H4 (cell line): Measurements from ENCODE around the gene OR2G6. TPM values are rescaled to one million over a fixed set of nuclear protein-coding genes. Genes with fewer than 3 reads are reported as not detected.
"Not testable (repeated sequence)": the region's sequence is repeated elsewhere in the genome, so short reads cannot be mapped to it uniquely, and the experiment has no call there.

Source experiments
- DNase-seq: peaks from one replicate; pipeline ENCODE4 v3.0.0-alpha.2; 2015; ENCODE audit warnings: low spot score
- total RNA-seq: library from RNA; depleted of rRNA; stranded (reverse); fragments of >200 nt; shearing (Covaris generic); gene quantifications from 2 replicates; pipeline ENCODE4 v1.2.3, GENCODE V29; 2014; rRNA removed

Gene OR2G6
- not detected in 2 replicates for total RNA-seq

DNA sequence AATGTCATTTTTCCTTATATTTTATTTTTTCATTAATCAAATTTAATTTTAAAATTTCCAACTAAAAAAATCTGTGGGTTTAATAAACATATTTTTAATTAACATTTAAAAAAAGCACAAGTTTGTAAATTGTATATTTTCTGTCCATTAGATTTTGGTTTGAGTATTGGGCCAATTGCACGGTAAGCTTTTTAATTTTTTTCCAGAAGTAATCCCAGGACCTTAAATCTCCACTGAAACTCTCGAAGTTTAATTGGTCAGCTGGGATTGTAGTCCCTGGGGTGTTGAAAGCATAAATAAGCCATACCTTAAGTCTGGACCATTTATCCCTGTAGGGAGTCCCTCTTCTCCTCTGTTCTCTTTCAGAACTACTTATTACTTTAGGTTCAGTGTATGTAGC is at the start of gene OR2G6:
Gene OR2G6 (plus strand): TSS at position 301 of the 400 bp plus-strand sequence. CDS start 13,574 bp downstream, outside the sequence.
- not testable (repeated sequence) for DNase-seq

DNA sequence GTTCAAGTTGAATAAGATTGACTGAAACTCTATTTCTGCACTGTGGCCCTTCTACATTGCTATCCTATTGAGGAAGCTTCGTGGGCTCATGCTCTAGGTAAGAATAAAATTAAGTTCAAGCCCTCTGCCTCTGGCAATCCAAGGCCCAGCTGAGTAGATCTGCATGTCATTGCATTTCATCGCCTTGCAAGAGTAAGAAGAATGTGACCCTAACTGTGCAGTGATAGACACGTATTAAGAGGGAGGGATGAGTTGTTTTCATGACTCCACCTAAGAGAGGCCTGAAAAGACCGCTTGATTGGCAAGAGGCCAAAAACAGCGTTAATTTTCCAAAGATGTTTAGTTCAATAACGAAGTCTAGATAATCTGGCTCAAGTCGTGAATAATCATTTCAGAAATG is 48.8 kb upstream of the OR2G6 start:
- not testable (repeated sequence) for DNase-seq

DNA sequence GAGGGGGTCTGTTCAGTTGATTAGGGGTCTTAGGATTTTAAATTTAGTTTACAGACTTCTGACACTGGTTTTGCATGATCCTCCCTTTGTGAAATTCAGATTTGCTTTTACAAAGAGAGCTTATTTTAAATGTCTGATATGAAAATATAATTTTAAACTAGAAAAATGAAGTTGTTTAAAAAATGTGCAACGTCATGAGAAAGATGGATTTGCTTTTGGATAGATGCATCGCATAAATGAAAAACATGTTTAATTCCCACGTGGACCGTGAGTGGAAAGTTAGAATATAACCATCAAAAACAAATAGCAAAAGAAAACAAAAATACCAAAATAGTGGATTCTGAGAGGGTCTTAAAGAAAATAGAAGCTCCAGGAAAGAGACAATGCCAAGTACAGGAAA is 36.7 kb upstream of the OR2G6 start:
- no peak for DNase-seq

DNA sequence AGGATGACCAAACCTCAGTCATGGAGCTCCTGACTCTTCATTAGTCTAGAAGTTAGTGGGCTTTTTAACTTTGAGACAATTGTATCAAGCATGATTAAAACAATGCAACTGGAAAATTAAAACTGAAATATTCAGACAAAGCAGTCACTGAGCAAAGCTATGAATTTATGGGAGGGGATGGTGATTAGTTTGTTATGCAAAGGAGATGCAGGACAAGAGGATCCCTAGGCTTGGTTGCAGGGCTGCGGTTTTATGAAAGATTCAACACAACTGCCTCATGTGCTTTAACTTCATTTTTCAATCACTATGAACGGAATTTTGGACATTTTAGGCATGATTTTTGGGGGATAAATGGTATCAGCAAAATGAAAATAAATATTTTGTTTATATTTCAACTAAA is 35.8 kb upstream of the OR2G6 start:
- DNase-seq = not testable (repeated sequence)

DNA sequence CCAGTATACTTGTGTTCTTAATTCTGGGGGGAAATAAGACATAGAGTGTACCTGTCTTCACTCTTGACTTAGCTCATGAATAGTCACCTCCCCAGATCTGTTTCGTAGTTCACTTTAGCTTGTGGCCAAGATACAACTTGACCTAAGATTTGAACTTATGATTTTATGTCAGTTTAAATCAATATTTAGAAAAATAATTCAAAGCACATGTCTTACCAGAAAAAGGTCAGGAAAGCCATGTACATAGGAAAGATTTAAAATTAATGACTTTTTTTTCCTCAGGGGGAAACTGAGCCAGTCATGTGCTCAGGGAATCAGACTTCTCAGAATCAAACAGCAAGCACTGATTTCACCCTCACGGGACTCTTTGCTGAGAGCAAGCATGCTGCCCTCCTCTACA is 34.8 kb upstream of the OR2G6 start, which contains the start of gene OR2T3:
Gene OR2T3 (plus strand): TSS at position 301 of the 400 bp plus-strand sequence. CDS start 0 bp downstream, at position 301.
- not testable (repeated sequence) for DNase-seq

DNA sequence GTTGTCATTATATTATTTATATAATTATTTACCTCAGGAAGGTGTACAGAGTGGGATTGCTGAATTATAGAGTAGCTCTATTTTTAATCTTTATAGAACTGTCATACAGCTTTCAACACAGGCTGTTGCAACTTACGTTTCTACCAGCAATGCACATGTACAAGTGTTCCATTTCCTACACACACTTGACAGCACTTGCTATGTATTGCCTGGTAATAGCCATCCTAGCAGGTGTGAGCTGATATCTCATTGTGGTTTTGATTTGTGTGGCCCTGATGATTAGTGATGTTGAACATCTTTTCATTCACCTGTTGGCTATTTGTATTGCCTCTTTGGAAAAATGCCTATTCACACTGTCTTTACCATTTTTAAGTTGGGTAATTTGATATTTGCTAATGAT is 32.2 kb upstream of the OR2G6 start:
- DNase-seq = not testable (repeated sequence)

DNA sequence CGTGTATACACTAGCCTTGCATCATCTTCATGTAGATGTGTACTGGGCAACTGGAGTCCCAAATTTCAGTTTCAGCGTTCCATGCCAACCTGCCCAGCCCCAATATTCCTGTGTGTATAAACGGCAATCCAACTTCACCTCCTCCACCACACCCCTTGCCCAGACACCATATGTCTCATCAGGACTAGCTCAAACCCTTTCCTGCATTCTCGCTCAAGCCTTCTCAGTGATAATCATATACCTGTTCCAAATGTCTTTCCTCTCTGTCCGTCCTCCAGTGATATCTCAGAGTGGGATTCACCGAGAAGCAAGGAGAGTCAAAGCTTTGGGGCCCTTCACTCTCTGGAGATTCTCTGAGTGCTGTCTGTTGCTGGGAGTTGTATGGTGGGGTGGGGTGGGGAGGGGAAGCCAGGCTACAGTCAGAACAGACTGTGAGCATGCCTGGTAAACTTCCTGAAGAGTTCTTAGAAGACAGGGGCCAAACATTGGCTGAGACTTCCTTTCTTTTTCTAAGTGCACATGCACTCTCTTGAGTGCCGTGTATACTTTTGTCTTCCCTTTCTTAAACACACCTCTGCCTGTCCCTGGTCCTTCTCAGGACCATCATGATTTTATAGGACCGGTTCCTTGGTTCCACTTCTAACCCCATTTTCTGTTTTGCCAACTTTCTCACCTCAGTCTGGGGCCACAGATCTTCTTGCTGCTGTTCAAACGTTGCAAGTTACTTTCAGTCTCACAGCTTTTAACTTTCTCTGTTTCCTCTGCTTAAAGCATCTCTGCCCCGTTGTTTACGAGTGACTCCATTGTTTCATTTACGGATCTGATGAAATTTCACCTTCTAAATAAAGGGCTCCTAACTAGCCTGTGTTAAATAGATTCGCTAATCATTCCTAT is 25.9 kb upstream of the OR2G6 start:
- DNase-seq = not testable (repeated sequence)

DNA sequence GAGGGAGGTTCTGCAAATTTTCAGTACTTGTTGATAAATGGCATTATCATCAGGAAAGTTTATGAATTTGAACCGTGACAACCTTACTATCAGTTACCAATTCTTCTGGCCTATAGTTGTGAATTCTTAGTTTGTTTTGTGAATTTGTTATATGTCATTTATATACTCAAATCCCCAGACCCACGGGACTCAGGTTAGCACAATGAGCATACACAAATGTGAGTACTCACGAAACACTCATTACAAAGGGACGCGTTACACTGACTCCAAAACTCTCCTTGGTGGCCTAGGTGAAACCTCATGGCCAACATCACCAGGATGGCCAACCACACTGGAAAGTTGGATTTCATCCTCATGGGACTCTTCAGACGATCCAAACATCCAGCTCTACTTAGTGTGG is 19.6 kb upstream of the OR2G6 start, which contains the start of gene OR2T5:
Gene OR2T5 (plus strand): TSS at position 301 of the 400 bp plus-strand sequence. CDS start 0 bp downstream, at position 301.
- not testable (repeated sequence) for DNase-seq

DNA sequence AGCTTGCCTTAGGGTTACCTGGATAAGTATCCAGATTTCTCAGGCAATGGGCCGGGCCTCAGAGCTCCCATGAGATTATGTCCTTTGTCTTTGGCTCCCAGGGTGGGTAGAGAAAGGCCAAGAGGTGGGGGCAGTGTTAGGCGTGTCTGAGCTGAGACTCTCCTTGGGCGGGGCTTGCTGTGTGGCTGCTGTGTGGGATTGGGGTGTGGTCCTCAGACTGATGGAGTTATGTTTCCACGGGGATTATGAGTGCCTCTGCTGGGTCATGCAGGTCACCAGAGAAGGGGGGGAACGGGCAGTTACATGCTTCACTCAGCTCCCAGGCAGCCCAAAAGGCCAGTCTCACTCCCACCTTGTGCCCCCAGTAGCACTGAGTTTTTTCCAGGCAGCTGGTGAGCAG is 11.2 kb upstream of the OR2G6 start:
- DNase-seq = not testable (repeated sequence)

DNA sequence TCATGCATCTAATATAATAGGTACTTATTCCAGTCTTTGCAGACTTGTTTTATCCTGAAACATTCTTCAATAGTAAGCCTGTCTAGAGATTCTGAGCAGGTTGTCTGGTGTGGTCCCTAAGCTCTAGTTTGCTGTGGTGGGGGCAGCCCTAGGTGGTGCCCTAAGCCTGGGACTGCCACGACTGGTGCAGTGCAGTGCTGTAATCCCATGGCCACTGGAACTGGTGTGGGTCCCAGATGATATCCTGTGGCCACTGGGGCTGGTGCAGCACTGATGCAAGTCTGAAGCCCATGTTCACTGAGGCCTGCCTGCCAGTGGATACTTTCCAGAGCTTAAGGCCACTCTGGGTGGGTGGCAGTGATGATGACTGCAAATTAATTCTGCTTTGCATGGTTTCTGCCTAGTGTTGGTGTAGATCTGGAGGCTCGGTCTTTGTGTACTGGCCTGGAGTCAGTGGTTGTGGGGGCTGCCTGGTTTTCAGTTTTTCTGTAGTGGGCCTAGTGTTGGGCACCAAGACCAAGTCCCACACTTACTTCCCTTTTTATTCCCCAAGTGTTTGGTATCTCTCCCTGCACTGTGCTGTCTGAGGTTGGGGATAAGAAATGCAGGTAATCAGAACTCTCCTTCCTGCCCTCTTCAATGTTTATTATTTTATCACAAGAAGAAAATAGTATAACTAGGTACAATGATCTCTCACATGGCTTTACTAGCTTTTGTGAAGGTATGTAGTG is 7.4 kb upstream of the OR2G6 start:
- DNase-seq = not testable (repeated sequence)

DNA sequence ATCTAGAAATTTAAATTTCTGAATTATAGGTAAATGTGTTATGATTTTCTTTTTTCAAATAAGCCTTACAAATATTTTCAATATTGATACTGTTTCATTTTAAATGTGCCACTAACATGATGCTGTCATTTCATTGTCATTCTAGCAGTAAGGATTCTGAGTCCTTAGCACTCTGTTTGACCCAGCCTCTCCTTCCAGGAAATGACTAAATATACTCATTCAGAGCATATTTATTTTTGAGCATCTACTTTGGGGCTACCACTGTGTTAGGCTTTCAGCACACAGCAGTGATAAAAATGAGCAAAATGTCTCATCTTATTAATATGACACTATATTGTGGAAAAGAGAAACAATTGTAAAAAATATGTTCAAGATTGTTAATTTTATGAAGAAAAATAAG is 2.3 kb downstream of the OR2G6 start:
- not testable (repeated sequence) for DNase-seq

DNA sequence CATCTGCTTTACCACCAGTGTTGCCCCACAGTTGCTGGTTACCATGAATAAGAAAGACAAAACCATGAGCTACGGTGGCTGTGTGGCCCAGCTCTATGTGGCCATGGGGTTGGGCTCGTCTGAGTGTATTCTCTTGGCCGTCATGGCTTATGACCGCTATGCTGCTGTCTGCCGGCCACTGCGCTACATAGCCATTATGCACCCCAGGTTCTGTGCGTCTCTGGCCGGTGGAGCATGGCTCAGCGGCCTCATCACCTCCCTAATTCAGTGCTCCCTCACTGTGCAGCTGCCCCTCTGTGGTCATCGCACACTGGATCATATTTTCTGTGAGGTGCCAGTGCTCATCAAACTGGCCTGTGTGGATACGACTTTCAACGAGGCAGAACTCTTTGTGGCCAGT is 14.0 kb downstream of the OR2G6 start:
- no peak for DNase-seq

DNA sequence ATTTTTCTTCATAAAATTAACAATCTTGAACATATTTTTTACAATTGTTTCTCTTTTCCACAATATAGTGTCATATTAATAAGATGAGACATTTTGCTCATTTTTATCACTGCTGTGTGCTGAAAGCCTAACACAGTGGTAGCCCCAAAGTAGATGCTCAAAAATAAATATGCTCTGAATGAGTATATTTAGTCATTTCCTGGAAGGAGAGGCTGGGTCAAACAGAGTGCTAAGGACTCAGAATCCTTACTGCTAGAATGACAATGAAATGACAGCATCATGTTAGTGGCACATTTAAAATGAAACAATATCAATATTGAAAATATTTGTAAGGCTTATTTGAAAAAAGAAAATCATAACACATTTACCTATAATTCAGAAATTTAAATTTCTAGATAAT is 29.6 kb downstream of the OR2G6 start:
- not testable (repeated sequence) for DNase-seq

DNA sequence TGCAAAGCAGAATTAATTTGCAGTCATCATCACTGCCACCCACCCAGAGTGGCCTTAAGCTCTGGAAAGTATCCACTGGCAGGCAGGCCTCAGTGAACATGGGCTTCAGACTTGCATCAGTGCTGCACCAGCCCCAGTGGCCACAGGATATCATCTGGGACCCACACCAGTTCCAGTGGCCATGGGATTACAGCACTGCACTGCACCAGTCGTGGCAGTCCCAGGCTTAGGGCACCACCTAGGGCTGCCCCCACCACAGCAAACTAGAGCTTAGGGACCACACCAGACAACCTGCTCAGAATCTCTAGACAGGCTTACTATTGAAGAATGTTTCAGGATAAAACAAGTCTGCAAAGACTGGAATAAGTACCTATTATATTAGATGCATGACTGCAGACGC is 39.5 kb downstream of the OR2G6 start:
- DNase-seq = not testable (repeated sequence)

DNA sequence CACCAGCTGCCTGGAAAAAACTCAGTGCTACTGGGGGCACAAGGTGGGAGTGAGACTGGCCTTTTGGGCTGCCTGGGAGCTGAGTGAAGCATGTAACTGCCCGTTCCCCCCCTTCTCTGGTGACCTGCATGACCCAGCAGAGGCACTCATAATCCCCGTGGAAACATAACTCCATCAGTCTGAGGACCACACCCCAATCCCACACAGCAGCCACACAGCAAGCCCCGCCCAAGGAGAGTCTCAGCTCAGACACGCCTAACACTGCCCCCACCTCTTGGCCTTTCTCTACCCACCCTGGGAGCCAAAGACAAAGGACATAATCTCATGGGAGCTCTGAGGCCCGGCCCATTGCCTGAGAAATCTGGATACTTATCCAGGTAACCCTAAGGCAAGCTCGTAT is 43.2 kb downstream of the OR2G6 start:
- not testable (repeated sequence) for DNase-seq

DNA sequence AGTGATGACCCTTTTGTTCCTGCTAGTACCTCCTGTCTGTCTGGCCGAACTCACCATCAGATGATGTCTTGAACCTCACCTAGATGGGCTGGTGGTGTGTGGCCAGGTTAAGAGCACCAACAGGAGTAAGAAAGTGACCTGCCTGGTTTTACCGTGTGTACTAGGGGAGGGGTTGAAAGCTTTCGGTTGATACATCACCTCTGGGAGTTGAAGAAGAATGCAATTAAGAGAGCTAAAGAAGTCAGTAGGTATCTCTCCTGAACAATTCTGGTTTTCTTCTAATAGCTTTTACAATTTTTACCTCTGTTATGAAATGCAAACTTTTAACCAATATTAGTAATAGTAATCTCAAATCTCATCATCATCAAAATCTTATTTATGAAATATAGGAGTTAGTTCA is 54.8 kb downstream of the OR2G6 start, which contains the start of gene OR2T29:
Gene OR2T29 (minus strand): TSS at position 101 of the 400 bp plus-strand sequence. CDS start 3,281 bp downstream, outside the sequence.
- not testable (repeated sequence) for DNase-seq

DNA sequence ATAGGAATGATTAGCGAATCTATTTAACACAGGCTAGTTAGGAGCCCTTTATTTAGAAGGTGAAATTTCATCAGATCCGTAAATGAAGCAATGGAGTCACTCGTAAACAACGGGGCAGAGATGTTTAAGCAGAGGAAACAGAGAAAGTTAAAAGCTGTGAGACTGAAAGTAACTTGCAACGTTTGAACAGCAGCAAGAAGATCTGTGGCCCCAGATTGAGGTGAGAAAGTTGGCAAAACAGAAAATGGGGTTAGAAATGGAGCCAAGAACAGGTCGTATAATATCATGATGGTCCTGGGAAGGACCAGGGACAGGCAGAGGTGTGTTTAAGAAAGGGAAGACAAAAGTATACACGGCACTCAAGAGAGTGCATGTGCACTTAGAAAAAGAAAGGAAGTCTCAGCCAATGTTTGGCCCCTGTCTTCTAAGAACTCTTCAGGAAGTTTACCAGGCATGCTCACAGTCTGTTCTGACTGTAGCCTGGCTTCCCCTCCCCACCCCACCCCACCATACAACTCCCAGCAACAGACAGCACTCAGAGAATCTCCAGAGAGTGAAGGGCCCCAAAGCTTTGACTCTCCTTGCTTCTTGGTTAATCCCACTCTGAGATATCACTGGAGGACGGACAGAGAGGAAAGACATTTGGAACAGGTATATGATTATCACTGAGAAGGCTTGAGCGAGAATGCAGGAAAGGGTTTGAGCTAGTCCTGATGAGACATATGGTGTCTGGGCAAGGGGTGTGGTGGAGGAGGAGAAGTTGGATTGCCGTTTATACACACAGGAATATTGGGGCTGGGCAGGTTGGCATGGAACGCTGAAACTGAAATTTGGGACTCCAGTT is 57.9 kb downstream of the OR2G6 start:
- DNase-seq = not testable (repeated sequence)

DNA sequence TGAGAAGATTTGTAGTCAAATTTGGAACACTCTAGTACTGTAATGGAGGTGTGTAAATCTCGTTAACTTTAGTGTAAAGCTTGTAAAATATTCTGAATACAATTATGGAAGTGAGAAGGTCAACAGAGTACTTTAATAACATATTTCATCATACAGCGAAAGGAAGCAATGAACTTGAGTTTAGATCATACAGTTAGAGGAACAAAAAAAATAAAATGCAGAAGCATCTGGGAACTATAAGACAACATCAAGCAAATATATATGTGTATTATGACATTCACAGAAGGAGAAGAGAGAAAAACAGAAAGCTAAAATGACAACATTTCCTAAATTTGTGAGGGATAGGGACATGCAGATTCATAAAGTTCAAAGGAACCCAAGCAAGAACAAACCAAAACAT is 61.2 kb downstream of the OR2G6 start:
- DNase-seq = not testable (repeated sequence)

DNA sequence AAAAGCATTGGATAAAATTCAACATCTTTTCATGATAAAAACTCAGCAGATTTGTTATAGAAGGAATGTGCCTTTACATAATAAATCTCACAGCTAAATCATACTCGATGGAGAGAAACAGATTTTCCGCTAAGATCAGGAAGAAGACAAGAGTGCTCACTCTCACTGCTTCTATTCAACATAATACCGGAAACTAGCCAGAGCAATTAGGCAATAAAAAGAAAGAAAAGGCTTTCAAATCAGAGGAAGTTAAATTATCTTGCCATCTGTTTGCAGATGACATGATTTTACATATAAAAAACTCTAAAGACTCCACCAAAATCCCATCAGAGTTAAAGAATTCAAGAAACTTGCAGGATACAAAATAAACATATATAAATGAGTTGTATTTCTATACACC is 62.9 kb downstream of the OR2G6 start:
- DNase-seq = not testable (repeated sequence)

DNA sequence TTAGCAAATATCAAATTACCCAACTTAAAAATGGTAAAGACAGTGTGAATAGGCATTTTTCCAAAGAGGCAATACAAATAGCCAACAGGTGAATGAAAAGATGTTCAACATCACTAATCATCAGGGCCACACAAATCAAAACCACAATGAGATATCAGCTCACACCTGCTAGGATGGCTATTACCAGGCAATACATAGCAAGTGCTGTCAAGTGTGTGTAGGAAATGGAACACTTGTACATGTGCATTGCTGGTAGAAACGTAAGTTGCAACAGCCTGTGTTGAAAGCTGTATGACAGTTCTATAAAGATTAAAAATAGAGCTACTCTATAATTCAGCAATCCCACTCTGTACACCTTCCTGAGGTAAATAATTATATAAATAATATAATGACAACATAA is 64.2 kb downstream of the OR2G6 start:
- DNase-seq = not testable (repeated sequence)

DNA sequence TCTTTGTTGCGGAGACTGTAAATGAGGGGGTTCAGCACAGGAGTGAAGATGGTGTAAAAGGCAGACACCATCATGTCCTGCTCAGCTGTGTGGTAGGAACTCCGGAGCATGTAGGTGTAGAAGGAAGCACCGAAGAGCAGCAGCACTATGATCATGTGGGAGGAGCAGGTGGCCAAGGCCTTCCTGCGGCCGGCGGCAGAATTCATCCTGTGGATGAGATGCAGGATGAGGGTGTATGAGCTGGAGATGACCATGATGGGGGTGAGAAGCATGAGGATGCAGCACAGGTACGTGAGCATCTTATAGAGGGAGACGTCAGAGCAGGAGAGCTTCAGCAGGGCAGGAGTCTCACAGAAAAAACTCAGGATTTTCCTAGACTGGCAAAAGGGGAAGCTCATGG is 66.0 kb downstream of the OR2G6 start:
- DNase-seq = not testable (repeated sequence)
